SK-N-MC (cell line): ENCODE measurements around the gene PTPMT1.

Experiments
- EZH2 ChIP-seq: fragments of 200-600 bp; sonication (generic); IDR thresholded peaks from one replicate; pipeline ENCODE4 v1.6.1; 2017; ENCODE audit warnings: antibody characterized with exemption
- FOXP2 ChIP-seq: optimal IDR thresholded peaks from 2 replicates; pipeline ENCODE3; 2011; ENCODE audit warnings: mild to moderate bottlenecking, moderate library complexity; ENCODE audit not compliant: insufficient read depth; ENCODE audit errors: extremely low read length, control extremely low read depth
- POLR2AphosphoS5 ChIP-seq: IDR thresholded peaks from 2 replicates; pipeline ENCODE4 v1.6.1; 2012; ENCODE audit warnings: mild to moderate bottlenecking, low read depth, low read length, borderline replicate concordance

DNA sequence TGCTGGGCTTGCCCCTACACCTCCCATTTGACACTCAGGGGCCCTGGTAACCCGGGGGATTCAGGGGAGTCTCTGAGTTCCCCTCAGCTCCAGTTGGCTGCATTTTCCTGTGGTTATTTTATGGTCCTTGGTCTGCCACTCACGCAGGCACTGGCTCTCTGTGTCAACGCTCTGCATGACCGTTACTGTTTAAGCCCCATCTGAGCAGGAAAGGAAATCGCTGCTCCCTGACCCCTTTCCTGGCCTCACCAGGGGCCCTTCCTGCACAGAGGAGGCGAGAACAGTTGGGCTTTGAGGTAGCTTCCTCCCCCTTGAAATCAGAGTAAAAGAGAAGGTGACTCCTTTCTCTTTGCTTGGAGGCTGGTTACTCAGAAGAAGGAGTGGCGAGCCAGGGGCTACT, 26.4 kb downstream of the PTPMT1 start:
- TF ChIP-seq EZH2 (no peak), POLR2AphosphoS5 (no peak), FOXP2 (no peak)
